ENCODE data around the gene VMP1.

The VMP1 gene

DNA sequence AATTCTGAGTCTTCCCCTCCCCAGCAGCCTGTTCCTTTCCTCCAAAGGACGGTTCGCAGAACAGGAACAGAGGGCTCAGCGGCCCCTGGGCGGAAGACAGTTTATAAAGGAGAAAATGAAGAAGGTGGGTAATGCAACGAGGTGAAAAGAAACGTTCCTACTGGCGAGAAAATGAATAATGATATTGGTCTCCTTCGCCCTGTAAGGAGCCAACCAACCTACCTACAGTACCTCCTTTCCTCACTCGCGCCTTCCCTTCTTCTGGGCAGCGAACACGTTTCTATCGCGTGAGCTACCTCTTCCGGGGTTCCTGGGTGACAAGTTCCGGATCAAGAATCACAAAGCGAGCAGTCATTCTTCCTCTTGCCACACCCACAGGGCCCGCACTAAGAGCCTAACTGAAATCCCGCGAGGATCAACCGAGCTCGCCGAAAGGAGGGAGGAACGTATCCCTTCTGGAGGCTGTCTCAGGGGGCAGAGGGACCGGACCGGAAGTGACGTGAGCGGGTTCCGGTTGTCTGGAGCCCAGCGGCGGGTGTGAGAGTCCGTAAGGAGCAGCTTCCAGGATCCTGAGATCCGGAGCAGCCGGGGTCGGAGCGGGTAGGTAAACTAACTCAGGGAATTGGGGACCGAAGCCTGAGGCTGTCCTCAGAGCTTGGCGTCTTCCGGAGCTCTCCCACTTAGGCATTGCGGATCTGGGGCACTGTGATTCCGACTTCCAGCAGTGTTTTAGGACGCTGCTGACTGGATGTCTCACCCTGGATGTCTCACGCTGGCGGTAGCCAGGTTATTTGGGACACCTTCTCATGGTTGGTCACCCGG lies at the start of gene VMP1, which contains the start of gene PTRH2:
Gene VMP1 (plus strand): TSS at position 506 of the 822 bp plus-strand sequence. CDS start 23,793 bp downstream, outside the sequence.
Gene PTRH2 (minus strand): TSS at position 282 of the 822 bp plus-strand sequence. CDS start 9,452 bp downstream, outside the sequence.
- DNase-seq (ENCODE audit: low read depth): peak; percentile 100

GRCh38 chr17:59666235-59666634 lies 41.2 kb upstream of the VMP1 start:
- no peak for DNase-seq (ENCODE audit: low read depth)

DNA sequence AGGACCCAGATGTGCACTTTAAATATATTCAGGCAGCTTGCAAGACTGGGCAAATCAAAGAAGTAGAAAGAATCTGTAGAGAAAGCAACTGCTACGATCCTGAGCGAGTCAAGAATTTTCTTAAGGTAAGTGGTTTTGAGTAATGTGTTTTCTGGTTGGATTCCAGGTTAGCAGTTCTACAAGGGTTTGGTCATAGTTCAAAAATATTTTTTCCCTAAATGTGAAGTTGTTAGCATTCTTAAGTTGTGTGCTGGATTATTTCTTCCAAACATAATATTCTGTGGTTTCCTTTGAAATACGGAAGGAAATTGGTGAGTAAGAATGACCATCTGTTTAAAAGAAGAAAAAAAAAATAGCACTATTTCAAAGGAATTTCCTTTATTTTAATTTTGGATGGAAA lies 38.6 kb upstream of the VMP1 start:
- DNase-seq (ENCODE audit: low read depth): peak; percentile 94

DNA sequence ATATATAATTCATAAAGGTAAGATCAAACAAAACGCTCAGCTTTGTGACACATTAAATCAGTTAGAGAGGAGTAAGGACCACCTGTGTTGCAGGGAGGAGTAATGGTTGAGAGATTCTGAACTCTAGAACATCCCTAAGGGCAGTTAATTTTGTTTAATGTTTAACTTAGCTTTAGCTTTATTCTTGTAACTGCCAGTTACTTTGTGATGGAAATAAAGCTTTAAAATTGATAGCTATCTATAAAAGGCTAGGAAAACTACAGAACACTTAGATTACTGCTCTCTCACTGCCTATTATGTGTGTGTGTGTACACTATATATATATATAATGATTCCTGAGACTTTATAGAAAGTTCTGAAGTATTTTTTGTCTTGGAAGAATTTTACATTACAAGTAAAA lies 38.0 kb upstream of the VMP1 start:
- no peak for DNase-seq (ENCODE audit: low read depth)

DNA sequence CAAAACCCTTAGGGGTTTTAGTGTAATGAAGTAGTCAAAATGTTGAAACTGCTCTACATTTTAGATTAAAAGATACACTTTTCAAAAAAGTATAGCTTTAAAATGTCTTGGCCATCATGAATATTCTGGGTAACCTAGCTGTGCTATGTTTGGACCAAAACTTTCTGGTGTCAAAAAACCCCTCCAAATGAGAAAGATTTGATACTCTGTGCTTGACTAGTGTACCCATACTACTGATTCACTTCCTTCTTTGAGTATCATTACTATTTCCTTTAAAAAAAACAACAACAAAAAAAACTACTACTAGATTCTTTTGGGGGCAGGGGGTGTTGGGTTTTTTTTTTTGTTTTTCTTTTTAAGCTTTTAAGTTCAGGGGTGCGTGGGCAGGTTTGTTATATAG lies 37.5 kb upstream of the VMP1 start:
- DNase-seq (ENCODE audit: low read depth): no peak

GRCh38 chr17:59671386-59671785 lies 36.1 kb upstream of the VMP1 start:
- no peak for DNase-seq (ENCODE audit: low read depth)

DNA sequence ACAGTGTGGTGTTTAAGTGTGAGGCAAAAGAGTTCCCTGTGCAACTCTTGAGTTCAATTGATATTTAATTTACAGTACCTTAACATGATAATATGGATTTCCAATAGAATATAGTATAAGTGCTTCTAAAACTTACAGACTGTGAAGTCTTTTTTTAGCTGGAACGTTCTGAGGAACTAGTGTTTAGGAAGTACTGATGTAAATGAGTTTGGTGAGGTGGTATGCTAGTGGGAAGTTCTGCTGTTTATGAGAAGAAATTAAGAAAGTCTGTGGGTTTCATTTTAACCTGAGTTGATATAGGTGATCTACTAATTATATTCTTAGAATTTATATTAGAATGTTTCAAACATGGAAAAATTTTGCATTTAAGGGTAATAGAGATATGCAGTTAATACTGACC lies 32.2 kb upstream of the VMP1 start:
- no peak for DNase-seq (ENCODE audit: low read depth)

DNA sequence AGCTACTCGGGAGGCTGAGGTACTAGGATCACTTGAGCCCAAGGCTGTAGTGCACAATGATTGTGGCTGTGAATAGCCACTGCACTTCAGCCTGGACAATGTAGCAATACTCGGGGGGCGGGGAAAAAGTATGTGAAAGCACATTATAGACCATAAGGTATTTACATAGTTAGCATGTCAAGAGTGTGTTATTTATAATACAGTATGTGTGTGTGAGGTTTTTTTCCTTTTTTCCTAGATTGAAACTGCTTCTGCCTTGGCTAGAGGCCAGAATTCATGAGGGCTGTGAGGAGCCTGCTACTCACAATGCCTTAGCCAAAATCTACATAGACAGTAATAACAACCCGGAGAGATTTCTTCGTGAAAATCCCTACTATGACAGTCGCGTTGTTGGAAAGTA lies 30.7 kb upstream of the VMP1 start:
- peak; percentile 35 for DNase-seq (ENCODE audit: low read depth)

DNA sequence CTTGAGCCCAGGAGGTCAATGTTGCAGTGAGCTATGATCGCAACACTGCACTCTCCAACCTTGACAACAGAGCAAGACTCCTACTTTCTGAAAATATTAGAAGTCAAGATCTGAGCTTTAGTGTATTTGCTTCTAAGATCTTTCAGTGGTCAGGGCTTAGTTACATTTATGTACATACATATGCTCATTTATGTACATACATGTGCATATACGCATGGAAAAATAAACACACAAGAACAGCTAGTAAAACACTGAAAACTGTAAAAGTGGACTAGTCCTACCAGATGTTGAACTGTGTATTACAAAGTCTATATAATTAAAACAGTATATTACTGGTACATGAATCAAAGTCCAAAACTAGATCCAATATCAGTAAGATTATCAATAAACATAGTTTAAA lies 28.5 kb upstream of the VMP1 start:
- no peak for DNase-seq (ENCODE audit: low read depth)

GRCh38 chr17:59680314-59680713 lies 27.1 kb upstream of the VMP1 start:
- DNase-seq (ENCODE audit: low read depth): peak; percentile 76

GRCh38 chr17:59683283-59683682 lies 24.2 kb upstream of the VMP1 start:
- no peak for DNase-seq (ENCODE audit: low read depth)

GRCh38 chr17:59684967-59685366 lies 22.5 kb upstream of the VMP1 start:
- no peak for DNase-seq (ENCODE audit: low read depth)

- no peak for DNase-seq (ENCODE audit: low read depth)
Observed at GRCh38 chr17:59688008-59688407, 19.4 kb upstream of the VMP1 start.

DNA sequence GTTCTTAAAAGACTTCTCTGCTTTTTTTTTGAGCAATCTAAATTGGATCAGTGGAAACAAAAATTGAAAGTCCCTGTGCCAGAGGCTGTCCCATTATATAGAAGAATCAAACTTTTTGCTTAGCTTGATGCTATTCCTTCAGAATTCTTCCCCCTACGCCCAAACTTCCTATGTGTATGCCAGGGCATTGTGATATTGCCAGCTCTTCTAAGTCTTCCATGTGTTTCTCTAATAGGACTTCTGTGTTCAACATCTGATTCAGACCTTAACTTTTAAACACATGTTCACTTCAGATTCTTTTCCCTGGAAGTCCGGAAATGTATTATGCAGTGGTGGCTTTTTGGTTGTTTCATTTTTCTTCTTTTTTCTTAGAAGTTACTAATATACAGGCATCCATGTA lies 19.0 kb upstream of the VMP1 start:
- no peak for DNase-seq (ENCODE audit: low read depth)

GRCh38 chr17:59693582-59693981 lies 13.9 kb upstream of the VMP1 start:
- DNase-seq (ENCODE audit: low read depth): no peak

DNA sequence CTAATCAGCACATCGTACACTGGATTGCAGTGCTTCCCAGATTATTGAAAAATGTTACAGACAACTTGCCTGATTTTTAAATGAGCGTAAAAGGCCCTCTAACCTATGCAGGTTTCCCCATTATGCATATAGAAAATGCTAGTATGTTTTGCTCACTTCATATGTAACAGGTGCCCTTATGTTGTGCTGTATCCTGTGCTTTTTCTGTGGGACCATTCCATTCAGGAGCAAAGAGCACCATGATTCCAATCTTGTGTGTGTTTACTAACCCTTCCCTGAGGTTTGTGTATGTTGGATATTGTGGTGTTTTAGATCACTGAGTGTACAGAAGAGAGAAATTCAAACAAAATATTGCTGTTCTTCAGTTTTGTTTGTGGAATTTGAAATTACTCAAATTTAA lies 13.1 kb upstream of the VMP1 start:
- no peak for DNase-seq (ENCODE audit: low read depth)

- no peak for DNase-seq (ENCODE audit: low read depth)
Observed at GRCh38 chr17:59695945-59696681, 11.3 kb upstream of the VMP1 start.

DNA sequence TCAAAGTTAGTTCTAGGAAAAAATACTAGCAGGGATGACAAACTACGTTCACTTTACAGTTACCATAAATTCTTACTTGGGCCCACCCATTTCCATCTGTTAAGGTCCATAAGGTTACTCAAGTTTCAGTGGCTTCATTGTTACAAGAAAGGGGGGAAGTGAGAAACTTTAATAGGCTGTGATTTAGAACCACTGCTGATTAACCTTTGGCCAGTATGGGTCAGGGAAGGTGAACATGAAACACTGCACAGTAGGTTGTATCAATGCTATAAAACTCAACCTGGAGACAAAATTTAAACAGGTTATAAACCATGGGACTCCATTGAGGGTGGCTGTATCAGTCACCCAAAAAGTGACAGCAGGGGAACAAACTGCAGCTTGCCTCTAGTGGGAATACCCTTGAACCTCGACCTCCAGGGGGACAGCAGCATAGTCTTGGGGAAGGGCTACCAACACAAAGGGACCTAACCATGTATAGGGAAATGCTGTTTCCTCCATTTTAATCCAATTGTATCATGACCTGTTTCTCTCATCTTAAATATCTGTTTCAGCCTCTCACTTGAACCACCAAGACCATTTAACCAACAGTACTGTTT lies 10.7 kb upstream of the VMP1 start:
- DNase-seq (ENCODE audit: low read depth): no peak

DNA sequence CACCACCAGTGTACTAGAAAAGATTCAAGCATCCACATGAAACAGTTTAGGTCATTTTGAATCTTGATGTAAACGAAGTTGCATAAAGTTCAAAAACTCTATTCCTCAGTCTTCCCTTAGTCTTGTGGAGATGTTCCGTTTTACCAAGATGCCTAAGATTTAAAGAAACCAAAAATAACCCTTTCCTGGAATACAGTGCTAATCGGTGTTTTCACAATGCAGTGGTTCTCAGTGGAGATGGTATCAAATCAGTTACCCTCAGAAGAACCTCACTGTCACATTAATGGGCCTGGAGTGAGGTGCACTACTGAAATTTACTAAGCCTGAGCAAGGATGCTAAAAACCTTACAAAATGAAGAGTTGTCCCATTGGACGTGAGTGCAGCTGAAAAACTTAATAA lies 9.3 kb upstream of the VMP1 start:
- no peak for DNase-seq (ENCODE audit: low read depth)

- no peak for DNase-seq (ENCODE audit: low read depth)
Observed at GRCh38 chr17:59699218-59699617, 8.2 kb upstream of the VMP1 start.

- no peak for DNase-seq (ENCODE audit: low read depth)
Observed at GRCh38 chr17:59699786-59700185, 7.7 kb upstream of the VMP1 start.

GRCh38 chr17:59702304-59702703 lies 5.2 kb upstream of the VMP1 start:
- no peak for DNase-seq (ENCODE audit: low read depth)

- DNase-seq (ENCODE audit: low read depth): no peak
Observed at GRCh38 chr17:59707971-59708430, 547 bp downstream of the VMP1 start.

Measured in EH (cell line).